ENCODE measurements around the gene TM9SF3.

TM9SF3 gene

DNA sequence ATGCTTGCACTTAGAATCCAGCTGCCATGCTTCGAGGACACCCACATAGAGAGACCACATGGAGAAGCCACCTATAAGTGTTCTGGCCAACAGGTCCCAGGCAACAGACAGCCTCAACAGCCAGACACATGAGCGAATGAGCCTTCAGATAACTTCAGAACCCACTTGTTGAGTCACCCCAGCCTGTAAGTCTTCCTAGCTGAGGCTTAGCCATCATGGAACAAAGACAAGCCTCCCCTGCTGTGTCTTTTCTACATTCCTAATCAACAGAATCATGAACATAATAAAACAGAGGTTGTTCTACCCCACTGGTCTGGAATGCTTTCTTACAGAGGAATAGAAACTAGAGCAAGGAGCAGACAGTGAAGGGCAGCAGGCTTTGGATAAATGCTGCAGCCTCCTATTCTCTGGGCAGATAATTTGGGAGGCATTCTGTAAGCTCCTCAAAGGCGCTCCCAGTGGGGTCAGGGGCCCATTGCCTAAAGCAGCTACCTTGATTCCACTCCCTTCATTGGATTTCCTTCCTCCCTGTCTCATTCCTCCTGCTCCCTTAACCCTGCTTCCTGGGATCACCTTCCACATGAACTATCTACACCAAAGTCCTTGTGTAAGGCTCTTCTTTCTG is 77.7 kb downstream of the TM9SF3 start:
- no peak for DNase-seq (ENCODE audit: low read depth)

DNA sequence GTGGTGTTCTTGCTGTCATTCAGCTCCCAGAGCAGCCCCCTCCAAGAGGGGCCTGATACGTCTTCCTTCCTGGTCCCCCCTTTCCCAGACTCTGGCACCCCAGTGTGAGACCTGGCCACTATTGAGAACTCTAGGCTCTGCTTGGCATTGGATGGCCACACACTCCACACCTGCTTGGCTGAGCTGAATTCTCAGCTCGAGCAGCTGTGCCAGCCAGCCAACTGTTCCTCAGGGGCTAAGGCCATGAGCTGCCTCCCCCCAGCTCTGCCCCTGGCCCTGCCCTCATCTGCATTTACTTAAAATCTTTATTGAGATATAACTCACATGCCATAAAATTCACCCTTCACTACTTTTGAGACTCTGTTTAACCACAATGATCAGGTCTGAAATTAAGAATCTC is 79.8 kb downstream of the TM9SF3 start:
- no peak for DNase-seq (ENCODE audit: low read depth)

DNA sequence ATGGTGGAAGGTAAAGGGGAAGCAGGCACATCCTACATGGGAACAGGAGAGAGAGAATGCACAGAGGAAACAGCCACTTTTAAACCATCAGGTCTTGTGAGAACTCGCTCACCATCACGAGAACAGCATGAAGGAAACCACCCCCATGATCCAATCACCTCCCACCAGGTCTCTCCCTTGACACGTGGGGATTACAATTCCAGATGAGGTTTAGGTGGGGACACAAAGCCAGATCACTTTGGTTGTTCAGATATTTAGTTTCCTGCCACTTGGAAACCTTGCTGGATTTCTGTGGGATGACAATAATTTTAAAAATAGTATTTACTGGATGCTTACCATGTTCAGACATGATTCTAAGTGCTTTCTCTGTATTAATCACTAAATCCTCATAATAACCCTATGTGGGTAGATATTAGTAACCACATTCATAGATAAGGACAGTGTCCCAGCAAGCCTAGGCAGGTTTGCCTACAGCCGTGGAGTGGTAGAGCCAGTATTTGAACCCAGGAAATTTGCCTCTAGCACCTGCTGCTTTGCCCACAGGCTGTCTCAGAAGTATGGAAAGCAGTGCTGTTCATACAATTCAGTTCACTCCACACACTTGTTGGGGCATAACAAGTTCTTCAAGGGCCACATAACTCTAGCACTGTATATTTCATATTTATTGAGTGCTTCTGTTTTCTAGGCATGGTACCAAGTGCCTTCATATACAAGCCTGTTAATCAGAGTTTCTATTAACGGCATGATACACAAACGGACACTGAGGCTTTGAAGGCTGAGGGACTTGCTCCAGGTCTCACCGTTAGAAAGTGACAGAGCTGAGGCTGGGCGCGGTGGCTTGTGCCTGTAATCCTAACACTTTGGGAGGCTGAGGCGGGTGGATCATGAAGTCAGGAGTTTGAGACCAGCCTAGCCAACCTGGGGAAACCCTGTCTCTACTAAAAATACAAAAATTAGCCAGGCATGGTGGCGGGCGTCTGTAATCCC is 81.4 kb downstream of the TM9SF3 start:
- DNase-seq (ENCODE audit: low read depth): no peak

DNA sequence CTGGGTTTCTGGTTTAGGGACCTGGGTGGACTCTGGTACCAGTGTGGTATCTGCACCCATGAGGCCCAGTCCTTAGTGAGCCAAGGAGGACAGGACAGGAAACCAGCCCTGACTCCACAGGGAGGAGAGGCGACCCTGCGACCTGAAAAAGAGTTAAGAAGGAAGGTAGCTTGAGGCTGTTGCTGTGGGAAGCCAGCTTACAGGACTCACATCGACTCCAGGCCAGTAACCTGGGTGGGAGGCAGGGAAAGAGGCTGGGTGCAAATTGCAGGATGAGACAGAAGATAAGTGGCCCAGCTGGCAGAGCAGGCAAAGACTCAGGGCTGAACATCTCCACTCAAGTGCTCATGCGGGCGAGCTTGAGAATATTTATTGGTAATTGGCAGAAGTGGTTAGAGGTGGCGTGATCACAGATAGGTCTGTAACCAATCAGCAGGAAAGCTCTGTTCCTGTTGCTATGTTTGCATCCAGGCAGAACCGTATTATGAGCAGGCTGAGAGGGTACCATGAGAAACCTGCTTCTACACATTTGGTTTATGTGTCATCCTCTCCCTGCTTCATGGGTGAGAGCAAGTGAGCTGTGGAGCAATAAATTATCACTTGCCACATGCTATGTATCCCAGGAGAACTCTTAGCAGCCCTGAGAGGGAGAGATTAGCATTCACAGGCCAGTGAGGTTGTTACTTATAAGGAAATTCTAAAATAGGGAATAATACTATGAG is 84.1 kb downstream of the TM9SF3 start:
- DNase-seq (ENCODE audit: low read depth): no peak

DNA sequence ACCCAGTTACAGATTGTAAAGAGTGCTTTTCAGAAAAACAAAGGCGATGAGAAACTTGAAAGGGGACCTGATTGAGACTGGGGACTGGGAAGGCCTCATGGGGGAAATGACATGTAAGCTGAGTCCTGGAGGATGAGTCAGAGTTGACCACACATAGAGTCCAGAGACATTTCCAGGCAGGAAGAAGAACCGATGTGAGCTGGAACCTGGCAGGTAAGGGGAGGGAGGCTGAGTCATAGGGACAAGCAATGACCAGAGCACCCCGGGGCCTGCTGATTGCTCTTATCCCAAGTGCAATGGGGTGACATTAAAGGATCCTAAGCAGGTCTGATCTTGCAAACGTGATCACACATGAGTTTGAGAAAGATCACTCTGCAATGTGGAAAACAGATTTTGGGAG is 84.8 kb downstream of the TM9SF3 start:
- DNase-seq (ENCODE audit: low read depth): no peak

DNA sequence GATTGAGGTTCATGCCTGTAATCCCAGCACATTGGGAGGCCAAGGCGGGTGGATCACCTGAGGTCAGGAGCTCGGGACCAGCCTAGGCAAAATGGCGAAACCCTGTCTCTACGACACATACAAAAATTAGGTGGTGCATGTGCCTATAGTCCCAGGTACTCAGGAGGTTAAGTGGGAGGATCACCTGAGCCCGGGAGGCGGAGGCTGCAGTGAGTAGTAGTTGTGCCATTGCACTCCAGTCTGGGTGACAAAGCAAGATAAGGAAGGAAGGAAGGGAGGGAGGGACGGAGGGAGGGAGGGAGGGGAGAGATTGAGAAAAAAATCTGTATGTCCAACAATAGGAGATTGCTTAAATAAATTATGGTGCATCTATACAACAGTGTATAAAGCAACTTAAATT is 86.3 kb downstream of the TM9SF3 start:
- DNase-seq (ENCODE audit: low read depth): no peak

DNA sequence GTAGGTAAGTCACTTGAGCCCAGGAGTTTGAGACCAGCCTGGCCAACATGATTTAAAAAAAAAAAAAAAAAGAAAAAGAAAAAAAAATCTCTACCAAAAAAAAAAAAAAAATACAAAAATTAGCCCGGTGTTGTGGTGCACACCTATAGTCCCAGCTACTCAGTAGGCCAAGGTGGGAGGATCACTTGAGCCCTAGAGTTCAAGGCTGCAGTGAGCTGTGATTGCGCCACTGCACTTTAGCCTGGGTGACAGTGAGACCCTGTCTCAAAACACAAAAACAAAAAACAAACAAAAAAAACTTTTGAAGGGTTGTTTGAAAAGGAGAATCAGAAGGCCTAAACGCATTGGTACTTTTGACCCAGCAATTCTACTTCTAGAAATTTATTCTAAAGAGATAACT is 86.8 kb downstream of the TM9SF3 start:
- no peak for DNase-seq (ENCODE audit: low read depth)

DNA sequence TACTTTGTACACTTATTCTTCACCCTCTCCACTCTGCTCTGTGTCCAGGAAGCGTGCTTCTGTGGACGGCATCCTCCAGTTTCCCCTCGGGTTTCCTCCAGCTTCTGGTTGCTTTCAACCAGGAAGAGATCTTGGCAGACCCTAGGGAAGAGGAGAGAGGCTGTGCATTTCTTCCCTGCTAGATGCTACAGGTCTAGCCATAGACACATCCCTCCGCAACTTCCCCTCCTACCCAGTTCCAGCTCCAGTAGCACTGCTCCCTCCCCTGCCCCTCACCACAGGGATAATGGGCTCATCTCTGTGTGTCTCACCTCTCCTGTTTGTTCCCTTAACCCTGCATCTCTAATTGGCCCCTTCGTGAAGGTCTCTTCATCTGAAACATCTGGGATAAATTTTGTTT is 89.4 kb downstream of the TM9SF3 start:
- DNase-seq (ENCODE audit: low read depth): no peak

DNA sequence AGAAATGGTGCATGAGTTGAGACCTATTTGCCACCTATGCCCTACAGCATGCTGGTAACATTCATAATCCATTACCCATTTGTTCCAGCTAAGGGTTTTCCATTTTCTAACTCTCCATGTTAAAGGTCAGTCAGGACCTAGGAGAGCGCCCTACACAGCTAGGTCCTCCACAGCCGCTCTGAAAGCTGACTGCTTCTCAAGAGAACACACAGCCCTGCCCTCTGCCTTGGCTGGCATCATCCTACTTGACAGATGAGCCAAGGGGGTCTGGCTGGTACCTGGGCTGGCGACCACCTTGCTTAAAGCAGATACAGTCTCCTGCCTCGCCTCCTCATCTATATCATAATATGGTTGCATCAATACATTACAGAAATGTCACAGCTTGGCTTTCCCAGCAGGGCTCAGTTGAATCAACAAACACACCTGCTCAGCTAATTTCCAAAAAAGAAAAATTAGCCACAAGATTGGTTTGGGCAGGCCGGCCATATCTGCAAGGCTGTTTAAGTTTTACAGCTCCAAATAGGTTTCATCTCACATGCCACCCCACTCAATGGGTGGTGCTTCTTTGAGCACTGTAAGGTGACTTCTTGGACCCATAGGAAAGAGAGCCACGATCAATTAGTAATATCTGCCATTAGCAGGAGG is 90.4 kb downstream of the TM9SF3 start:
- DNase-seq (ENCODE audit: low read depth): no peak

DNA sequence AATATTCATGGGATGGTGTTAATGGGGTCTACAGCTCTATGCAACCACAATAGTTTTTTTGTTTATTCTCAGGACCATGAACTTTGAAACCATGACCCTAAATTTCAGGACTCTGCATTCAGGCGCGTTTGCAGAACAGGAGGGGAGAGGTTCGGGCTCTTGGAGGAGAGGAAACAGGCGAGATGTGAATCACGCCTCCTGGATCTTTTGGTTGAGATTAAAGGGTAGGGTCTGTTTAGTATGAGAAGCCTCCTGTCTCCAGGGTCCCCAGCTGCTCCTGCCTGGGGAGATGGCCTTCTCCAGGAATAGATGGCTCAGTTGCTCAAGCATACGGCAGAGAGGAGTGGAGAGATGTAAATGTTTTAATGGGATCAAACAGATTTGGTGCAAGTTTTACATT is 91.3 kb downstream of the TM9SF3 start:
- no peak for DNase-seq (ENCODE audit: low read depth)

DNA sequence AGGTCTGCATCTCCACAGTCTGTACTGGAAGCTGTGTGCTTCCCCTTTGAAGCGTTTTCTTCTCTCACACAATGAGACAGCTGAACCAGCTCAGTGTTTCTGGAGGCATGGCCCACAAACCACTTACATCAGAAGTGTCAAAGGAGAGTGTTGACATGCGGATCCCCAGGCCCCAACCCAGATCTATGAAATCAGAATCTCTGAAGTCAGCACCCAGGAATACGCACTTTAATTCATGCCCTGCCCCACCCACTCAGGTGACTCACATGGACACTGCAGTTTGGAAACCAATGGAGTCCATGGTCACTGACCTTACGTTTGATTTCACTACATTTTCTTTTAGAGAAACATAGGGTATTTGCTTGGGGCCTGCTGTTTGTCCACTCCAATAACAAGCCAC is 92.1 kb downstream of the TM9SF3 start:
- no peak for DNase-seq (ENCODE audit: low read depth)

DNA sequence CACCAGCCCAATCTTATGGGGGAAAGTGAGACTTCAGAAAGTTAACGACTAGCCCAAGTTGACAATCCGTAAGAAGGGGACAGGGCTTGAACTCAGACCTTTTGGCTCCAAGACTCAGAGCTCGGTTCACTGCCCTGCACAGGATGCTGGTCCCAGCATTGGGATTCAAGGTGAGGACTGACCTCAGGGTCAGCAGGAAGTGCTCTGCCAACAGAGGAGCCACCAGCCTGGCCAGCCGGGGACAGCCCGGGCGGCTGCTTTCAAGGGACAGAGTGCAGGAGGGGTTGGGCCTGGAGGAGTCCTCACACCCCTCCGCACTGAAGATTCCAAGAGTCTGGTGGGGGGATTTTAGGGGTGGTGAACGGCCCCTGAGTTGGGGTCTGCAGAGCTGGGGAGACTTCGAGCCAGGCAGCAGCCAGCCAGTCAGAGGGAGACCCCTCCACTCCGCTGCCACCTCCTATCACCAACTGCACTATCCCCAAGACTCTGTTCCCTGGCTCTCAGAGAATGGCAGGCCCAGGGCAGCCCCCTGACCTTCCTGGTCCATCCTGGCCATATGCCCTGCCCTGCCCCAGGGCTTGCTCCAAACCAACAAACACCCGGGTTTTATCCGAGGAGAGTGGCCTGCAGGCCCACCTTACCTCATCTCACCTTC is 92.8 kb downstream of the TM9SF3 start:
- no peak for DNase-seq (ENCODE audit: low read depth)

DNA sequence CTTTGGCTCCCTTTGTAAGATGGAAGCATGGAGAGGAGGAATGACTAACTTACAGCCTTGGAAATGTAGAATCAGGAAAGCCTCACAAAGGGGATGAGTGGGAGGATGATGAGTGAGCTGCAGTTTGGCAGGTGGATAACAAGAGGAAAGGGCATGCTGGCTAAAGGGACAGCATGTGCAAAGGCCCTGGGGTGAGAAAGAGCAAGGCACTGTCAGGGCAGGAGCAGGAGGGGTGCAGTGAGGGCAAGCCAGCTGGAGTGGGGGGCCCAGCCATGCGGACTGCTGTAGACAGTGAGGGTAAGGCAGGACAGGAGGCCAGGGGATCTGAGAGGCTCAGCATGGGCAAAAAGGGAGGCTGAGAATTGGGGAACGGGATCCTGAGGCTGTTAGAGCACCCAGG is 93.6 kb downstream of the TM9SF3 start:
- no peak for DNase-seq (ENCODE audit: low read depth)

DNA sequence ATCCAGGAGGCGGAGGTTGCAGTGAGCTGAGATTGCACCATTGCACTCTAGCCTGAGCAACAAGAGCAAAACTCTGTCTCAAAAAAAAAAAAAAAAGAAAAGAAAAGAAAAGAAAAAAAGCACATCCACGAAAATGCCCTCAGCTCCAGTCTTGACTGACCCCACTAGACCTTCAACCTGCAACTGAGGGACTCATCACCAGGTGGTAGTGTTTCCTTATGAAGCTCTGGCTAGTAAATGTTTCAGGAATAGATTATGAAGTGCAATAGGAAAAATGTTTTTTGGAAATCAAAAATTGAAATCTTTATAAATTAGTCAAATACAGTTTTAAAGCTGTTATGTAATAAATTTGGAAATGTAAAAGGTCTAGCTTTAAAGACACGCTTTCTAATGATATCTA is 95.5 kb downstream of the TM9SF3 start:
- no peak for DNase-seq (ENCODE audit: low read depth)

DNA sequence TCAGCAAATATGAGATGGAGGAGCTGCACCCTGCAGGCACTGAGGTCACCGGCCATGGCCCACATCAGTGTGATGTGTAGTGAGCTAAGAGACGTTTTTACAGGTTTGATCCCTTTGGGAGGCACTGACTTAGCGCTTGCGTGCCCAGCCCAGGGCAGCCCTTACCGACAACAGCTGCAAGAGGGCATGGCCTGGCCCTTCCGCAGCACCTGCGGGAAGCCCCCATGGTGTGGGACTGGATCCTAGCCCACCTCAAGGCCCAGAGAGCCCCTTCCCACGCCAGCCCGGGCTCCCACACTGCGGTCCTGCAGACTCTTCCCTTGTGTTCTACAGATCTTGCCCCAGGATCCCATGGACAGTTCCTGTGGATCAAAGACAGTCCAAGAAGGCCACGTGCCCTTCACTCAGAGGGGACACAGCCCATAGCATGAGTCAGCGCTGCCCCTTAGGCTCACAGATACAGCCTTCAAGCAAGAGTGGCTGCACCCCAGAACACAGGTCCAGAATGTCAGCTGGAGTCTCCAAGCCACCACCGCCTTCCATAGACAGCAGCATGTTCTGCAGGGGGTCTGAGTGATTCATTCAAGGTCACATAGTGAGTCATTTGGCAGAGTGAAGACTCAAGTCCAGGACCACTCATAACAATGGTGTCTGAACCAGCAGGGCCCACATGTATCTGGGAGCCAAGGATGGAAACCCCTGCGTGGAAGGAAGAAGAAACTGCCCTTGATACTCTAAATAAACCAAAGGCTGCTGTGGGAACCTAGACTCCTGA is 98.5 kb downstream of the TM9SF3 start:
- no peak for DNase-seq (ENCODE audit: low read depth)

DNA sequence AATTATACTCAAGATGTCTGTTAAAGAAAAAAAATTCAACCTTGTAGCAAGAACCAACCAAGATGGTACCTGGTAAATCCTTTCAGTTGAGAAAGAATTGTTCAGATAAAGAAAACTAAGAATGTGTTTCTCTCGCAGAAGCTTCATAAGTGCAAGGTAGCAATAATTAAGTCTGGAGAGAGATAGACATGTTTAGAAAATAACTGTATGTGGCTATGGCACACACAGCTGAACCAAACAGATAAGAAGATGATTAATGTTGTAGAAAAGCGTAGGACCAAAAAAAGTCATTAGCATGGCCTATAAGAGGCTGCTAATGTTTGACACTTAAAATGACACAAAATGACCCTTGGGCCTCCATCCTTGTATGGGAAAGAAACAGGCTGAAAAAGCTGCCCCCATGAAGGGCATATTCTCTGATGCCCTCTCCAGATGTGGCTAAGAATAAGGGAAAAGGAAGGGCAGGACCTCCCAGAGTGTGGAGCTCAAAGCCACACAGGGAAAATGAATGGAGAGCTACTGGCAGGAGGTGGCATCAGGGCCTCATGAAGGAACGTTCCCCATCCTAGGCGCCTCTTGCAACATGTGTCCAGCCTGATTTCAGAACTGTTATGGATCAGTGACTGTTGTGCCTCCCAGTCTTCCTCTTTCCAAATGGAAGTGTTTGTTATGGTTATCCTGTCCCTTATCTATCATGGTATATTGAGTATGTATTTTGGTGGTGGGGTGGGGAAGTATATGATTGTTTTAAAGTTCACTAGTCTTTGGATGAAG is 103.8 kb downstream of the TM9SF3 start:
- DNase-seq (ENCODE audit: low read depth): no peak

DNA sequence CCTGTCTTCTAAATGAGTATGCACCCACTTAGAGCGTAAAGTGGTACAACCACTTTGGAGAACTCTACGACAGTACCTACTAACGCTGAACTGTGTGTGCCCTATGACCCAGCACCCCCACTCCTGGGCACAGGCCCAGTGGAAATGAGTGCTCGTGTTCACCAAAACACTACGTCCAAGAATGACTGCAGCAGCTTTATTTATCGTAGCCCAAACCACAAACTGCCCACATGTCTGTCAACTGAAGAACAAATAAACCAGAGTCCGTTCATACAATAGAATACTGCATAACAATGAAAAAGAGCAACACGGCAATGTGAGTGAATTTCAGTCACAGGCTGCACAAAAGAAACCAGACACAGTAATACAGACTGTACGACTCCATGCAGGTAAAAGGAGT is 108.5 kb downstream of the TM9SF3 start:
- DNase-seq (ENCODE audit: low read depth): no peak

DNA sequence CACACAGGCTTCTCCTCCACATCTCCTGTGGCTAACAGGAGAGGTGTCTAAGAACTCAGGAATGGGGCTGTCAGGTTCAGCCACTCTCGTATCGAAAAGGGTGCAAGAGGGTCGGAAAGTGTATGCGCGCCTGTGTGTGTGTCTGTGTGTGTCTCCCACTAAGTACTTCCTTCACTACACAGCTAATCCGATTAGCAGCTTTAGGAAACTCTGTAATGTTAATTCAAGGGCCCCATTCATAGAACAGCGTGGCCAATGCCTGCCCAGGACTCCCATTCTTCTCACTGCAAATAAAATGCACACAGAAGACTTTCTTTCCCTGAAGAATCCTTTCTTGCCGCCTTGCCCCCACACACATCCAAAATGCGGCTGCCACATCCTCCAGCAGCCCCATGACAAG is 112.9 kb downstream of the TM9SF3 start:
- no peak for DNase-seq (ENCODE audit: low read depth)

DNA sequence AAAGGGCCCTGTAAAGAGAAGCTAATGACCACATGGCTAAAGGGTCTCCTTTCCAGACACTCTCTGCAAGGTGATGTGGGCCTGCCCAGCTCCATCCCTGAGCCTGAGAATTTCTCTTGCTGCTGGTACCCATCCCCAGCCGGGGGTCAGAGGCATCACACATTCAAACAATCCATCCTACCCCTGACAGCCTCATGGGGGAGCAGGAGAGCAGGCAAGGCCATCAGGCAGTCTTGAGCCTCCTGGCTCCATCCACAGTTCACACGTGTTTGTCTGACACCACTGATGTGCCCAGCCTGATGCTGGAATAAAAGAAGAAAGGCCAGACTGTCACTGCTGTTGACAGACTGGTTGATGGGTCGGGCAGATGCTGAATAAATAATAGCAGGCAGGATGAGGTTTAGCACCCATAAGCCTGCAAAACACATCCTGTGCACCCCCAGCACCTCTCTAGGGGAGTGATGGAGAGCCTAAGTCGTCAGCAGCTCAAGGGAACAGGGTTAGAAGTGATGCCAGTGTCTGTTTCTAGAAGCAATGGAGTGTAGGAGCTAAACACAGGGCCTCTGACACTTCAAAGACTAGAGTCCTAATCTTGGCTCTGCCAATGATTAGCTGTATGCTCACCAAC is 116.6 kb downstream of the TM9SF3 start:
- no peak for DNase-seq (ENCODE audit: low read depth)

DNA sequence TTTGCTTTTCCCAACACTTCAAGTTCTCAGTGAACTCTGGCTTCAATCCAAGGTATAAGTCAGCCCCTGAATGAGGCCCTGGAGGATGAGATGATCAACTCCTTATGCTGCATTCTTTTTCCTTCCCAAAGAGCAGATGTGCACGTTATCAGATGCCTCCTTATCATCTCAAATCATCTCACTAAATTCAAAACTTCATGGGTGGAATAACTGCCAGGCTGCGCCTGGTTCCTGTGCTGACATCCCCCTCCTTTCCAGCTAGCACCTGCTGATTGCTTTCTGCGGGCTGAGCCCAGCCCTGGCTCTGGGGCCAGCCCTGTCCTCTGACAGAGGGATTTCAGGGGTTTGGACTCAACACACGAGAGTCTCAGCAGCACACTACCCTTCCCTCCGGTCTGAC is 118.0 kb downstream of the TM9SF3 start:
- no peak for DNase-seq (ENCODE audit: low read depth)

Measured in CMK (cell line).